Fibroblast of pulmonary artery (primary cell): ENCODE data around the gene PTPRN2.

Source experiments
- DNase-seq: peaks from one replicate; pipeline ENCODE4 v3.0.0-alpha.2; 2010; ENCODE audit warnings: low read depth
- H3K4me3 ChIP-seq: replicated peaks from 2 replicates; pipeline ENCODE4 v1.5.1; 2011; ENCODE audit warnings: low read depth, mild to moderate bottlenecking, control low read depth, low read length, moderate library complexity
- CTCF ChIP-seq: IDR thresholded peaks from 2 replicates; pipeline ENCODE4 v1.5.1; 2011; ENCODE audit warnings: mild to moderate bottlenecking, control low read depth, low read length, inconsistent platforms; ENCODE audit errors: missing control alignments

Gene PTPRN2

GRCh38 chr7:157975401-157976372 is 611.9 kb downstream of the PTPRN2 start:
- DNase-seq: no peak
- TF ChIP-seq CTCF: no peak
- no peak overlapping the region for H3K4me3 ChIP-seq

- no peak for DNase-seq
- H3K4me3 ChIP-seq: no peak overlapping the region
- TF ChIP-seq CTCF: no peak
Measured at GRCh38 chr7:157974678-157975230, 612.9 kb downstream of the PTPRN2 start.

GRCh38 chr7:157973971-157974677 is 613.5 kb downstream of the PTPRN2 start:
- H3K4me3 ChIP-seq: no peak overlapping the region
- no peak for DNase-seq
- TF ChIP-seq CTCF: no peak

GRCh38 chr7:157972914-157973313 is 614.7 kb downstream of the PTPRN2 start:
- no peak for DNase-seq
- no peak for TF ChIP-seq CTCF

GRCh38 chr7:157971501-157971900 is 616.1 kb downstream of the PTPRN2 start:
- no peak overlapping the region for H3K4me3 ChIP-seq
- DNase-seq: no peak
- TF ChIP-seq CTCF: no peak

More at GRCh38 chr7:157972914-157973313, 614.7 kb downstream of the PTPRN2 start:
- H3K4me3 ChIP-seq: no peak overlapping the region

GRCh38 chr7:157970744-157971143 is 616.9 kb downstream of the PTPRN2 start:
- no peak for DNase-seq
- no peak for TF ChIP-seq CTCF
- H3K4me3 ChIP-seq: no peak overlapping the region
